Left cardiac atrium (tissue), 4 donors: ENCODE data around the gene URAD. TPM values are rescaled to one million over a fixed set of nuclear protein-coding genes. Genes with fewer than 3 reads are reported as not detected.

ENCODE experiments used
- ATAC-seq, 2 donors: fragments of 200-7000 bp; cut with Tn5 transposase; one replicate each; pipeline ENCODE4 v1.9.1; 2020; ENCODE audit warnings: mild to moderate bottlenecking in 2 of 2, moderate library complexity in 2 of 2
- DNase-seq: peaks from one replicate; pipeline ENCODE4 v3.0.0-alpha.2; 2020
- intact Hi-C, 2 donors: fragments of 100-400 bp; cut with DNase I; formaldehyde crosslinking; loops; one replicate each; pipeline versions ENCODE4 v1.14.1 to v1.15.1; 2022 to 2023
- total RNA-seq, 2 donors: library from RNA; stranded (reverse); fragmentation: NEBNext Ultra II Directional; extraction: Animal tissue kit (Norgen Biotek cat#: 25700); gene quantifications; one replicate each; pipeline ENCODE4 v1.2.1, GENCODE V29; 2021
- donor health status: DM: no; HTN: yes; CAD: no.
- donor health status: DM: no; HTN: yes; CAD: no; lungs with severe emphysema.
- donor health status: DM: yes; HTN: yes; CAD: no.
- donor health status: Dilated cardiomyopathy.

The URAD gene
- total RNA-seq, 2 donors from 2014 or later, result not detected

DNA sequence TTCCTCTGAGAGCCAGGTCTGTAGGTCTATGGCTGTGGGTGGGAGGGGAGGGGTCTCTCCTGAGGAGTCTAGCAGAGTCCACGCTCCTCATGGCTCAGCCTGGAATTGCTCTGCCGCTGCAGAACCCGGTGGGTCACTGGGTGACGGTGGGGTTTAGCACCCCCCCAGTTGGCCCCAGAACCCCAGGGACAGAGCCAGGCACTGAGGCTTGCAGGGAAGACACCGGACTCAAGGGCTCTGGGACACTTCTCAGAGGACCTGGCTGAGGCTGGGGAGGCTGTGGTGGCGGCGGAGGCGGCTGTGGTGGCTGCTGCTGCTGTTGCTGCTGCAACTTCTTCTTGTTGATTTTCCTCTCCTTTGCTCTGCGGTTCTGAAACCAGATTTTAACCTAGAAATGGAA is 25.5 kb downstream of the URAD start:
- intact Hi-C loops, result no loop called here
- ATAC-seq, result no peak
- no peak for DNase-seq

- intact Hi-C loops, result no loop called here
These were observed 26.2 kb downstream of the URAD start for GRCh38 chr13:27962128-27962841.

DNA sequence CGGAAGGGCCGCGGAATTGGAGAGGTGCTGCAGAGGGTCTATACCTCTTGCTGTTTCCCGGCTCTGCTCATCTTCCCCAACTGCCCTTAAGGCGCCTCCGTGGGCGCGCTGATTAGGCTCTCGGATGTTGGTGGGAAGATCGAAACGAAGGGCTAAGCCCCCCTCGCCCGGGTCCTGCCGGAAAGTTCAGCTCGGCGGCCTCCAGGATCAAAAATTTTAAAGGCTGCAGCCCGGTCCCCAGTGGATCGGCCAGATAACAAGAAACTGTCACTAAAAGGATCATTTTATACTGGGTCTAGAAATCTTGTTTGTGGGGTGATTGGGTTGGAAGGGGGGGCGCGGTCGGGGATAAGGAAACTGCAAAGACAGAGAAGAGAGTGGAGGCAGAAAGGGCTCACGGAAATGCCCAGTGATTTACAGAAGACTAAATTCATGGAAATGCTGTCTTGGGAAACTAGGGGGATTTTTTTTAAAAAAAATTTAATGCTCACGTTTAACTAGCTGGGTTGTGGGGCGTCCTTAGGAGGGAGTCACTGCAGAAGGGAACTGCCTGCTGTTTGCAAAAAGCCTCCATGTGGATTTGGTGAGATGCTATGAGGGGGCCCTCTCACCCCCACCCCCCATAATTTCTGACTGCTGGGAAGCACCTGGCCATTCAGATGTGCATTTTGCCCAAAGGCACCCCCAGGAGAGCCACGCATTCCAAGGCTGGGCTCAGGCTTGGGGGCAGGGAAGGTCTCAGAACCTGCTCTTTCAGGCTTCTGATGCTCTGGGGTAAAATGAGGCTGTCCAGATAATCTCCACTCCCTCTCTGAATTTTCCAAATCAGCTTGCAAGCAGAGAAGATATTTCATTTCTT is 27.0 kb downstream of the URAD start:
- no peak for DNase-seq
- intact Hi-C loops, result no loop called here
- peak in 1 of 2 donors; percentile 5 for ATAC-seq

More at GRCh38 chr13:27962128-27962841, 26.2 kb downstream of the URAD start:
- no peak for DNase-seq
- no peak for ATAC-seq

DNA sequence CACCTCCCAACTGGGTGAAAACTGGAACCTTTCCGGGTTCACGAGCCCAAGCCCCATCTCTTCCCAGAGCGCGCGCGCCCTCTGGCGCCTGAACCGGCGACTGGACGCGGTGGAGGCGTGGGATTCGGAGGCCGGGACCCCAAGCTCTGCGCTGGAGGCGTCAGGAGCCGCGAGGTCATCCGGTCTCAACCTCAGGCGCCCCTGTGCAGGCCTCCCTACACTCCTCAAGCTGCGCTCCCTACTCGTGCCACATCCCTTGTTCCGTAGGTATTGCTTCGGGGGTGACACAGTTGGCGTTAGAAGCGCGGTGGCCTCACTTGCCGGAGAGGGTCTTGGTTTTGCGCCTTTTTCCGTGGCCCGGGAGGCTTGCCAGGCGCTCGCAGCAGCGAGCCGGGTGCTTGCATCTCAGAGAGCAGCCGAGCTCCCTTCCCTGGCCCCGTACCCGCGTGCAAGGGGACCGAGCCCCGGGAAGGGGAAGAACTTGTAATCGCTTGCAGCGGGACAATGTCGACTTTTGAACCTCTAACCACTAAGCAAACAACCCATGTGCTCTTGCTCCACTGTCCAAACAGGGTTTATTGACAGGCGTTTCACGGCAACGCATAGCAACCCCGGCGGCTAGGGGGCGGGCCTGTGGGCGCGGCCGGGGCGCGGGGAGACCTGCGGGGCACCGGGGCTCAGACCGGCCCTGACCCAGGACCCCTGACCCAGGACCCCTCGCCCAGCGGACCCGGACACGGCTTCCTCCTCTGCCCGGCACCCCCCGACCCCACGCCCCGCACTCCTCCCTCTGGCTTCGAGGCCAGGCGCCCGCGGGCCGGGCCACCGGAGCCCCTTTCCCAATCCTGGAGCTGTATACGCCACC is 27.9 kb downstream of the URAD start:
- no peak for DNase-seq

GRCh38 chr13:27959976-27960361 is 28.5 kb downstream of the URAD start:
- intact Hi-C loops, result no loop called here
- no peak for ATAC-seq
- no peak for DNase-seq

More for the DNA sequence above, 27.9 kb downstream of the URAD start:
- intact Hi-C loops, result no loop called here
- ATAC-seq, result peak; percentile 50 to 81

GRCh38 chr13:27956576-27957300 is 31.8 kb downstream of the URAD start:
- DNase-seq (no peak), ATAC-seq (no peak)
- intact Hi-C loops, result no loop called here

DNA sequence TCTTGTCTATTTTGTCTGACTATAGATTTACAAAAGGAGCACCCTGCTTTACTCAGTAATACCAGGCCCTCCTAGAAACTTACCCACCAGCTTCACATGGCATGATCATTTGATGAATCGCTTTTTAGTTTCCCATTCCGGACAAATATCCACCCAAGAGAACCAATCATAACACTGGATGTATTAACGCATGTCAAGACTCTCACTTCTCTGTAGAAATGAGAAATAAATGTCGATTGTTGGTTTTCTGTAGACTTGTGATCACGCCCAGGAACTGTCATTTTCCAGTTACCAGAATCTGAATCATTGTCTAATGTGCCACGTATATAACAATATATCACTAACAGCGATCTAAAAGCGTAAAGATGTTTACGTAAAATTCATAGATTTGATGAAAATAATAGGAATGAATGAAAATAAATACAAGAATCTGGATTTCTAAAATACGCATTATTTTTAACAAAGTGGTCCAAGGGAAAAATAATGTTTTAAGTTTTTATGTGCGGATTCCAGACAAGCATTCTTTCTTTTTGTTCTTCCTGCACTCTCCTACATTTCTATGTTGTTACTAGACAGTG is 33.4 kb downstream of the URAD start:
- no peak for ATAC-seq
- intact Hi-C loops, result no loop called here
- DNase-seq, result no peak

GRCh38 chr13:27954406-27954851 is 34.1 kb downstream of the URAD start:
- intact Hi-C loops, result no loop called here
- DNase-seq, result no peak
- peak; percentile 36 to 79 for ATAC-seq

DNA sequence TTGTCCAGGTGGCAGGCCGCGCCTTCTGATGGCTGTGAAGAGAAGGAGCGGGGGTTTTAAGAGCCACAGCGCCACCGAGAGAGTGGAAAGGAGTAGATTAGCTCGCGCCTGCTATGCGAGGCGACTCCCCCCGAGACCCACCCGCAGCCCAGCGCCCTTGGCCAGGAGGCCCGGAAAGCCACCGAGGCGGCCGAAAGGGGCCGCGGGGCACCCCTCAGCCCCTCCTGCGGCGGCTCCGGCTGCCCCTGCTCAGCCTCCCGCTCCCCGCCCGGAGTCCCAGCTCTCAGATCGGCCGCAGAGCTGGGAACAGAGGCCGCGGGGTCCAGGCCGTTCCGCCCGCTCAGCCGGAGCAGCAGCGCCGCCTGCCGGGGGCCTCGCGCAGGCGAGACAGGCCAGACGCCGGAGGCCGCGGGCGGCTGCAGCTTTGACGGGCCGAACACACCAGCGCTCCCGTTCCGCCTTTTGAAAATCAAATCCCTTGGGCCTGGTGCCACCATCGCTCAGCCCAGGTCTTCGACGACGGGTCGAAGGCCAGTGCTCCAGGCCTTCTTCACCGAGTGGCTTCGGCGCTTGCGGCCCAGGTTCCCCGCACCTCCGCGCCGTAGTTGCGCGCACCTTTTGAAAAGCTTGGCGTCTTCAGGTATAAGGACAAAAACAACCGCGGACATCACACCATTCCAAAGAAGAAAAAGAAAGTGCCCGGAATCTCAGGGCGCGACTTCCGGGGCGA is 34.7 kb downstream of the URAD start:
- intact Hi-C loops, result no loop called here
- DNase-seq (peak; percentile 74), ATAC-seq (peak; percentile 98 to 99)

DNA sequence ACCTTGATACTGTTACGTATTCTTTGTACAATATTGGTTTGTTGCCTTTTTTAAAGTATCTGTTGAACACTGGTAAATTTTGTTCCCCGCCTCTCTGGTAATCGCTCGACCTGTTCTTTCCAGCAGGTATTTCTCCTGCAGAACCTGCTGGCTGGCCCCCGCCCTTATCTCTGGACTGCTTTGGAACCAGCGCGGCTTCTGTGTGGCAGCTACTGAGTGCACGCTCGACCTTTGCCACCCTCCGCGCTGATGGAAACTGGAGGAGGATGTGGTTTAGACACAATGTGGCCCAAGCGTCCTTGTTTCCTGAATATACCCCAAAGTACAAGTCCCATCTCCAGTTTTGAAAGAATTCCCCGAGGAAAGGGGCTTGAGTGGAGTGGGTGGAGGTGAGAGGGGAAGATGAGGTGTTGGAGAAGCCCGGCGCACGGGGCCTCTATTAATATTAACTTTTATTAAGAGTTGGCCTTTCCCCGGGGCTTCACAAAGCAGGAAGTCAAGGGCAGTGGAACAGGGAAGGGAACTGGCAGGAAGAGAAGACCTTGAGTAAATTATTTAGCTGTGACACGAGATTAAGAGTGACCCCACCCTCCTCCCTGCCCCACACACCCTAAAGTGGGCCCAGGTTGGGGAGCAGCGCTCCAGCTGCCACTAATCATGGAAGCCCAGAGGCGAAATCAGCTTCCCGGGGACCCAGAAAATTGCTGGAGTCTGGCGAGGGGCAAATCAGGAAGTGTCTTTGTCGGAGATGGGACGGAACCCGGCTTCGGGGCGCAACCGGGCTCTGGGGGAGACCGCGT is 35.4 kb downstream of the URAD start:
- intact Hi-C loops, result no loop called here
- peak in 1 of 2 donors; percentile 36 for ATAC-seq
- no peak for DNase-seq

- intact Hi-C loops, result no loop called here
- ATAC-seq (no peak), DNase-seq (no peak)
These were observed 45.5 kb downstream of the URAD start for GRCh38 chr13:27942972-27943371.

- intact Hi-C loops, result no loop called here
- no peak for DNase-seq
- no peak for ATAC-seq
These were observed 54.7 kb downstream of the URAD start for GRCh38 chr13:27933580-27934328.

DNA sequence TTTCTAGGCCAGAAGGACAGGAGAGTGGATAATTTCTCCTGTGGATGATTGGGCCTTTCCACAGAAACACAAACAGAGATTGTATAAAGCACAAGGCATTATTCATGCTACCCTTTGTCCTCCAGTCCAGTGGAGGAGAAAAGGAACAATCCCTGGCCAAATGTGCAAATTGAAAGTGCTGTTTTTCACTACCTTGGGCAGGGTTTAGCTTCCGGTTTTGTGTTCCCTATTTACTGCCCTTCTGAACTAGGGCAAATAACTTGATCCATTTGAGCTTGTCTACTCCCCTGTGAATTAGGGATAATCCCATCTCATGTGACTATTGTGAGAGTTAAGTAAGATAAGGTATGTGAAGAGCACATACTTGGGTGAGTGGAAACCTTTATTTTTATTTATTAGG is 55.4 kb downstream of the URAD start:
- intact Hi-C loops, result no loop called here
- DNase-seq (no peak), ATAC-seq (no peak)

GRCh38 chr13:27929868-27930267 is 58.6 kb downstream of the URAD start:
- DNase-seq (no peak), ATAC-seq (no peak)
- intact Hi-C loops, result no loop called here

DNA sequence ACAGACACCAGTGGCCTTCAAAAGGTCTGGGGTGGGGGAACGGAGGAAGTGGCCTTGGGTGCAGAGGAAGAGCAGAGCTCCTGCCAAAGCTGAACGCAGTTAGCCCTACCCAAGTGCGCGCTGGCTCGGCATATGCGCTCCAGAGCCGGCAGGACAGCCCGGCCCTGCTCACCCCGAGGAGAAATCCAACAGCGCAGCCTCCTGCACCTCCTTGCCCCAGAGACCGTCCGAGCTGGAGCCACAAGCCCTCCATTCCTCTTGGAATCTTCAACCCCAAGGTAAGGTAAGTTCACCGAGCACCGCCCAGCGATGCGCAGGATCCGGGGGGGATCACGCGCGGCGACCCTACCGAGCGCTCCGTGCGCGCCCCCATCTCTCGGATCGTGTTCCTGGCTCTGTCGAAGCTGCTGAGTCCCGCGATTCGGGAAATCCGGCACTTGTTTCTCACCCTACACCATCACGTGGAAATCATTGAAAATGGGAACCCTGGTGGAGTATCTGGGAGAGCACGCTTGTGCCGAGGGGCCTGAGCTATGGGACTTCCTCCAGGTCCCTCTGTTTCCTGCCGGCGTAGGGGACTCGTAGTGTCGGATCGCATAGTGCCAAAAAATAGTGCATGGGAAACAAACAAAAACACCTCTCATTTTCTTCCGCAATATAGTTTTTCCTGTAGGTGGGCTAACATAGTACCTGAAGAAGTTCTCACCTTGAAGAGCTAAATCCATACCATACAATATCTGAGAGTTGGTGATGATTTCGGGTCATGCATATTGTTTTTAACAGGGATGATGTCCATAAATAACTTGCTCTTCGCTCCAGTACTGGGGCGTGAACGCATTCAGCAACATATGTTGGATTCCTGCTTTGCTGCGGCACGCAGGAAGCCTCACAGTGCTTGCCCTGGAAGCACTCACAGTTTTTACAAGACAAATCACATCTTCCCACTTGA is 59.4 kb downstream of the URAD start:
- intact Hi-C loops, result no loop called here
- ATAC-seq, result no peak
- DNase-seq, result no peak
